NCI-H1694 treated with DMSO at 0.1 percent for 48 hours (cell line): ENCODE measurements around the gene NDUFAF7.
"Not testable (repeated sequence)": the region's sequence is repeated elsewhere in the genome, so short reads cannot be mapped to it uniquely, and the experiment has no call there.

Source experiments
- DNase-seq: peaks from one replicate; lab custom pipeline; 2025; lab: John Stamatoyannopoulos, UW

The NDUFAF7 gene

GRCh38 chr2:37219046-37219445, 12.4 kb upstream of the NDUFAF7 start:
- DNase-seq: no peak

GRCh38 chr2:37223131-37223530, 8.3 kb upstream of the NDUFAF7 start:
- DNase-seq: no peak

- DNase-seq: no peak
Observed at GRCh38 chr2:37224063-37224462, 7.4 kb upstream of the NDUFAF7 start.

- DNase-seq: not testable (repeated sequence)
Observed at GRCh38 chr2:37225129-37225528, 6.3 kb upstream of the NDUFAF7 start.

GRCh38 chr2:37226863-37227262, 4.6 kb upstream of the NDUFAF7 start:
- no peak for DNase-seq

- no peak for DNase-seq
Observed at GRCh38 chr2:37228788-37229187, 2.7 kb upstream of the NDUFAF7 start.

- DNase-seq: no peak
Observed at GRCh38 chr2:37230581-37230980, 877 bp upstream of the NDUFAF7 start.

- DNase-seq: no peak
Observed at GRCh38 chr2:37232131-37232933, 874 bp downstream of the NDUFAF7 start.

- DNase-seq: no peak
Observed at GRCh38 chr2:37243435-37243834, 12.0 kb downstream of the NDUFAF7 start.

- no peak for DNase-seq
Observed at GRCh38 chr2:37244017-37244416, 12.6 kb downstream of the NDUFAF7 start.

- no peak for DNase-seq
Observed at GRCh38 chr2:37244755-37245154, 13.3 kb downstream of the NDUFAF7 start.

GRCh38 chr2:37246205-37246604, 14.7 kb downstream of the NDUFAF7 start:
- DNase-seq: no peak

- DNase-seq: no peak
Observed at GRCh38 chr2:37250869-37251740, 19.6 kb downstream of the NDUFAF7 start.

- DNase-seq: no peak
Observed at GRCh38 chr2:37262522-37262921, 31.1 kb downstream of the NDUFAF7 start.

- no peak for DNase-seq
Observed at GRCh38 chr2:37263839-37264238, 32.4 kb downstream of the NDUFAF7 start.

- no peak for DNase-seq
Observed at GRCh38 chr2:37267685-37268084, 36.2 kb downstream of the NDUFAF7 start.

GRCh38 chr2:37268111-37268510, 36.7 kb downstream of the NDUFAF7 start:
- no peak for DNase-seq

GRCh38 chr2:37271376-37272067, 40.1 kb downstream of the NDUFAF7 start:
- DNase-seq: no peak

- no peak for DNase-seq
Observed at GRCh38 chr2:37274359-37274965, 43.0 kb downstream of the NDUFAF7 start.

- no peak for DNase-seq
Observed at GRCh38 chr2:37276291-37276690, 44.8 kb downstream of the NDUFAF7 start.

GRCh38 chr2:37281916-37282315, 50.5 kb downstream of the NDUFAF7 start:
- DNase-seq: no peak

GRCh38 chr2:37282746-37283145, 51.3 kb downstream of the NDUFAF7 start:
- no peak for DNase-seq
